Loucy (cell line): ENCODE data around the gene SLC38A10.

Experiments used
- H2AFZ ChIP-seq: fragments of 200-600 bp; sonication (generic); 2 replicates; pipeline ENCODE4 v1.6.0; 2016; ENCODE audit warnings: antibody characterized with exemption, mild to moderate bottlenecking, low read length, moderate library complexity
- H3F3A ChIP-seq: fragments of 200-600 bp; 2 replicates; pipeline ENCODE4 v1.6.0; 2016; ENCODE audit warnings: antibody characterized with exemption, low read depth, mild to moderate bottlenecking
- H3K27me3 ChIP-seq: fragments of 200-600 bp; sonication (generic); 2 replicates; pipeline ENCODE4 v1.6.1; 2014; ENCODE audit warnings: low read length, mild to moderate bottlenecking; ENCODE audit not compliant: insufficient read depth, poor library complexity, severe bottlenecking
- H3K36me3 ChIP-seq: fragments of 200-600 bp; sonication (generic); 2 replicates; pipeline ENCODE4 v1.6.1; 2016; ENCODE audit warnings: low read length; ENCODE audit not compliant: insufficient read depth
- H3K4me1 ChIP-seq: fragments of 200-600 bp; sonication (generic); 2 replicates; pipeline ENCODE4 v1.5.1; 2014; ENCODE audit warnings: low read length, mild to moderate bottlenecking; ENCODE audit not compliant: insufficient read depth, poor library complexity, severe bottlenecking
- H3K4me2 ChIP-seq: fragments of 200-600 bp; sonication (generic); 2 replicates; pipeline ENCODE4 v1.6.0; 2014; ENCODE audit warnings: antibody characterized with exemption, low read length, low read depth, mild to moderate bottlenecking; ENCODE audit not compliant: poor library complexity, severe bottlenecking
- H3K4me3 ChIP-seq: fragments of 200-600 bp; sonication (generic); 2 replicates; pipeline ENCODE4 v1.5.1; 2014; ENCODE audit warnings: low read length, mild to moderate bottlenecking, mixed read lengths; ENCODE audit not compliant: poor library complexity, severe bottlenecking
- H3K79me2 ChIP-seq: fragments of 200-600 bp; sonication (generic); 2 replicates; pipeline ENCODE4 v1.6.1; 2014; ENCODE audit warnings: low read length; ENCODE audit not compliant: insufficient read depth
- H3K9ac ChIP-seq: fragments of 200-600 bp; sonication (generic); 2 replicates; pipeline ENCODE4 v1.6.0; 2014; ENCODE audit warnings: mild to moderate bottlenecking, low read depth, low read length, moderate library complexity; ENCODE audit not compliant: poor library complexity, severe bottlenecking
- H3K9me2 ChIP-seq: fragments of 200-600 bp; sonication (generic); replicated peaks from 2 replicates; pipeline ENCODE4 v1.6.1; 2016; ENCODE audit warnings: low read depth, low read length, mixed read lengths
- H3K9me3 ChIP-seq: fragments of 200-600 bp; sonication (generic); 2 replicates; pipeline ENCODE4 v1.6.1; 2014; ENCODE audit warnings: mild to moderate bottlenecking, antibody characterized with exemption, low read length, low read depth; ENCODE audit not compliant: insufficient read depth
- H4K20me1 ChIP-seq: fragments of 200-600 bp; sonication (generic); 2 replicates; pipeline ENCODE4 v1.6.0; 2014; ENCODE audit warnings: antibody characterized with exemption, low read length, mild to moderate bottlenecking; ENCODE audit not compliant: insufficient read depth, poor library complexity, severe bottlenecking
- CTCF ChIP-seq: fragments of 200-600 bp; sonication (generic); conservative IDR thresholded peaks from 2 replicates; pipeline ENCODE4 v1.5.1; 2014; ENCODE audit warnings: mild to moderate bottlenecking, antibody characterized with exemption, low read length
- EZH2phosphoT487 ChIP-seq: fragments of 200-600 bp; IDR thresholded peaks from 2 replicates; pipeline ENCODE4 v1.6.1; 2018; ENCODE audit warnings: antibody characterized with exemption, mild to moderate bottlenecking, moderate library complexity, borderline replicate concordance

SLC38A10 gene

GRCh38 chr17:81249223-81250040 lies 45.7 kb downstream of the SLC38A10 start:
- H3F3A ChIP-seq = no peaks in the 10 kb centered on the region
- no peak overlapping the region for H3K4me3 ChIP-seq
- H3K9ac ChIP-seq = no peak overlapping the region
- peaks cover 17% of the 10 kb centered on the region; the same call in 1 of the 2 replicates for H3K36me3 ChIP-seq
- TF ChIP-seq CTCF (no peak), EZH2phosphoT487 (no peak)
- H2AFZ ChIP-seq = no peak overlapping the region
- H3K9me3 ChIP-seq = no peaks in the 10 kb centered on the region
- H3K9me2 ChIP-seq = no peaks in the 10 kb centered on the region
- no peaks in the 10 kb centered on the region for H3K27me3 ChIP-seq
- H3K4me1 ChIP-seq = peaks cover 4% of the 10 kb centered on the region
- H4K20me1 ChIP-seq = no peaks in the 10 kb centered on the region
- H3K79me2 ChIP-seq = peaks cover 9% of the 10 kb centered on the region; the same call in 1 of the 2 replicates
- no peak overlapping the region for H3K4me2 ChIP-seq

- no peak overlapping the region for H2AFZ ChIP-seq
- no peaks in the 10 kb centered on the region for H4K20me1 ChIP-seq
- no peak overlapping the region for H3K4me3 ChIP-seq
- TF ChIP-seq EZH2phosphoT487 (no peak), CTCF (no peak)
- H3K36me3 ChIP-seq = peaks cover 17% of the 10 kb centered on the region; the same call in 1 of the 2 replicates
- no peak overlapping the region for H3K9ac ChIP-seq
- no peaks in the 10 kb centered on the region for H3K27me3 ChIP-seq
- H3K9me2 ChIP-seq = no peaks in the 10 kb centered on the region
- H3K79me2 ChIP-seq = peaks cover 6% of the 10 kb centered on the region; the same call in 1 of the 2 replicates
- H3K4me1 ChIP-seq = peaks cover 4% of the 10 kb centered on the region
- no peaks in the 10 kb centered on the region for H3K9me3 ChIP-seq
- no peak overlapping the region for H3K4me2 ChIP-seq
- no peaks in the 10 kb centered on the region for H3F3A ChIP-seq
These were observed 46.5 kb downstream of the SLC38A10 start for GRCh38 chr17:81248649-81249048.

GRCh38 chr17:81247339-81247990 lies 47.6 kb downstream of the SLC38A10 start:
- Histone ChIP-seq H3K9ac (no peak overlapping the region), H4K20me1 (no peaks in the 10 kb centered on the region), H3F3A (no peaks in the 10 kb centered on the region), H3K4me1 (peaks cover 3% of the 10 kb centered on the region), H3K9me3 (no peaks in the 10 kb centered on the region), H3K9me2 (no peaks in the 10 kb centered on the region), H3K27me3 (no peaks in the 10 kb centered on the region), H3K4me3 (no peak overlapping the region), H3K36me3 (peaks cover 17% of the 10 kb centered on the region; the same call in 1 of the 2 replicates), H3K4me2 (no peak overlapping the region), H2AFZ (no peak overlapping the region), H3K79me2 (peaks cover 4% of the 10 kb centered on the region; the same call in 1 of the 2 replicates)
- TF ChIP-seq CTCF (no peak), EZH2phosphoT487 (no peak)
